GM18951 (cell line): ENCODE measurements around the gene ARHGDIA.

Source experiments
- POLR2A ChIP-seq: IDR thresholded peaks from 4 replicates; pipeline ENCODE4 v1.6.1; 2011; ENCODE audit warnings: mild to moderate bottlenecking; ENCODE audit not compliant: insufficient read length, insufficient read depth; ENCODE audit errors: extremely low read depth
- in situ Hi-C: fragments of 300-500 bp; cut with MboI; formaldehyde crosslinking; loops from one replicate; pipeline ENCODE4 v1.12.0; 2022; ENCODE audit warnings: low sequenced_read_pairs, mixed read lengths, inconsistent platforms; ENCODE audit not compliant: unreplicated experiment

ARHGDIA gene

DNA sequence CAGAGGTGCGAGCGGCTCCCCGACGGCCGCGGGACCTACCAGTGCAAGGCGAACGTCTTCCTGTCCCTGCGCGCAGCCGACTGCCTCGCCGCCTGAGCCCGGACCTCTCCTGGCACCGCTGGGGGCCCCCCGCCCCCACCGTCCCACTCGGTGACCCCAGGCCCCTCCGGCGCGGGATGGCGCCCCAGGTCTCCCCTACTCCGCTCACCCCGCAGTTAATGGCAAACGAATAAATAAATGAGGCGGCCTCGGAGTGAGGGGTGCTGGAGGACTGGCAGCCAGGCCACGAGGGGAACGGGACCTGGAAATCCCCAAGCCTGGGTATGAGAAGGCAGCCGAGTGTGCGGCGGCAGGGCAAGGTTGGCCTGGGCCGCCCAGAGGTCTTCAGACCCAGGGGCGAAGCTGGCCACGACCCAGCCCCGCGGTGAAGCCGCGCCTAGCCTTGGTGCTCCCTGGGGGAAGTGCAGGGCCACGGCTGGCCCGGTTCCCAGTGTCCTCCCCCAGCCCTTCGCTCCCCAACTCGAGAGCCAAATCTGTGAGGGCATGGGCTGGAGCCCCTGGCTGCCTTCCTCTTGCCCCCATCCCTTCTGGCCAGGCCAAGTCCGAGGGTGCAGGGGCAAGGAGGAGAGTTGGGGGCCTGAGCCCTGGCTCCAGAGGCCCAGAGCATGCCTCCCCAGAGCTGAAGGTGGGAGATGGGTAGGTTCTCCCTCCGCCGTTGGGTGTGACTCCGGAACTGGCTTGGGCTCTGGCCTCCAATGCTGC lies 31.7 kb upstream of the ARHGDIA start:
- no peak for TF ChIP-seq POLR2A
- in situ Hi-C loops: no loop called here

DNA sequence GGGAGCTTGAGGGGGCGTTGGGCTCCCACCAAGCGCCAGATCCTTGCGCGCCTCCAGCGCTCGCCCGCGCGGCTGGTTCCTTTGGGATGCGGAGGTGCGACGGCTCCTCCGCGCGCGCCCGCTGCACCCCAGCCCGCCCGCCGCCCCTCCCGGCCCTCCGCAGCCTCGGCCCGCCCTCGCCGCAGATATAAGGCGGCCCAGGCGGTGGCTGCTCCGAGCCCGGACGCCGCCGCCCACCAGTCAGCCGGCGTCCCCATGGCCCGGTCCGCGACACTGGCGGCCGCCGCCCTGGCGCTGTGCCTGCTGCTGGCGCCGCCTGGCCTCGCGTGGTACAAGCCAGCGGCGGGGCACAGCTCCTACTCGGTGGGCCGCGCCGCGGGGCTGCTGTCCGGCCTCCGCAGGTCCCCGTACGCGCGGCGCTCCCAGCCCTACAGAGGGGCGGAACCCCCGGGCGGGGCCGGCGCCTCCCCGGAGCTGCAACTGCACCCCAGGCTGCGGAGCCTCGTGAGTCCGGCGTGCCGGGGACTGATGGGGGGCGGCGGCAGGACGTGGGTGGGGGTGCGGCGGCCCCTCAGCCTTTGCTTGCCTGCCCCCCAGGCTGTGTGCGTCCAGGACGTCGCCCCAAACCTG lies 31.0 kb upstream of the ARHGDIA start, which contains the start of gene NPB:
Gene NPB (plus strand): TSS at position 216 of the 630 bp plus-strand sequence. CDS start 40 bp downstream, at position 256.
- in situ Hi-C loops: no loop called here
- TF ChIP-seq POLR2A: no peak

DNA sequence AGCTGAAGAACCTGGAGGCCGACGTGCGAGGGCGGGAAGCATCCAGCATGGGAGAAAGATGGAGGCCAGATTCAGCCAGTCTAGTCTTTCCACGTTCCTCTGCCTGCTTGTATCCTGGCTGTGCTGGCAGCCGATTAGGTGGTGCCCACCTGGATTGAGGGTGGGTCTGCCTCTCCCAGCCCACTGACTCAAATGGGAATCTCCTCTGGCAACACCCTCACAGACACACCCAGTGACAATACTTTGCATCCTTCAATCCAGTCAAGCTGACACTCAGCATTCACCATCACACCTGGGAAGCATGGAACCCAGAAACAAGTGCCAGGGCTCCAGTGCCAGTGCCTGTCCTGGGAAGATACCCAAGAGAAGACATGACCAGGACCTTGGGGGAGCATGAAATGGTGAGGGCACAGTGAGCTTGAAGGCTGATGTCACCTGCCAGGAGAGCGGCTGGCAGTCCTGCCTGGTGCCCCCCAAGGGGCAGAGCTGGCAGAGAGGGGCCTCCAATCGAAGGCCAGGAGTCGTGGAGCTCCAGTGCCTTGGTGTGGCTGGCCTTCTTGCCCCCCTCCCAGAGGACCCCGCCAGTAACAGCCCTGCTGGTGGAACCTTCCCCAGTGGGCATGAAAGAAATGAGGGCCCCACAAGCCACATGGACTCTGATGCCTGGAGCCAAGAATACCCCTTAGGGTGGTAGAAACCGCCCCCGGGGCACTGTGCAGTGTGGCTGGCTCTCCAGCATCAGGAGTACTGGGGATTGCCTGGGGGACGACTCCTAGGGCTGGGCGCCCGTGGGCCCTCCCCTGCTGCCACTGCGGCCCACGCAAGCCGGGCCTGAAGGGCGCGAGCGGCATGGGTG lies 30.3 kb upstream of the ARHGDIA start:
- in situ Hi-C loops: no loop called here
- no peak for TF ChIP-seq POLR2A

DNA sequence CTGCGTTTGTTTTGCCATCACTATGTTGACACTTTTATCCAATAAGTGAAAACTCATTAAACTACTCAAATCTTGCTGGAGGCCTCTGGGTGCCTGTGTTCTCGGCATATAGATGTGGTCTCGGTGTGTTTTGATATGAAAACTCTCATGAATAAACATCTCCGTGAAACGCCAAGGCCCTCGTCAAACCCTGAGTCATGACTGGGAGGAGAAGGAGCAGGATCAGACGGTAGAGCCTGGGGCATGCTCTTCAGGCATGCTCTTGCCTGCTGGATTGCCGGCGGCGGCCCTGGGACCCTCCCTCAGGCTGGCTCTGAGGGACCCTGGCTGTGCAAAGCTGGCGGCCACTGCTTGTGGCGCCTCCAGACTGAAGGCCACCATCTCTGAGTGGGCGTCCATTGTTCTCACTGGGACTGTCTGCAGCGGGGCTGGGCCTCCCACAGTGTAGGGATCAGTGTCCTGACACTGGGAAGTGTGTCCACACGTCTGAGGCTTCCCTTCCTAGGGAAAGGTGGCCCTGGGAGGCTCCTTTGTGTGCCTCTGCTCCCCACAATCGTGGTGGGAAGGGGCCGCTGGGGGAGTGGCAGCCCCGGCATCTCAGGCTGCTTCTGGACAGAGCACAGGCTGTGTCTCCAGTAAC lies 29.2 kb upstream of the ARHGDIA start:
- TF ChIP-seq POLR2A: no peak
- in situ Hi-C loops: no loop called here

DNA sequence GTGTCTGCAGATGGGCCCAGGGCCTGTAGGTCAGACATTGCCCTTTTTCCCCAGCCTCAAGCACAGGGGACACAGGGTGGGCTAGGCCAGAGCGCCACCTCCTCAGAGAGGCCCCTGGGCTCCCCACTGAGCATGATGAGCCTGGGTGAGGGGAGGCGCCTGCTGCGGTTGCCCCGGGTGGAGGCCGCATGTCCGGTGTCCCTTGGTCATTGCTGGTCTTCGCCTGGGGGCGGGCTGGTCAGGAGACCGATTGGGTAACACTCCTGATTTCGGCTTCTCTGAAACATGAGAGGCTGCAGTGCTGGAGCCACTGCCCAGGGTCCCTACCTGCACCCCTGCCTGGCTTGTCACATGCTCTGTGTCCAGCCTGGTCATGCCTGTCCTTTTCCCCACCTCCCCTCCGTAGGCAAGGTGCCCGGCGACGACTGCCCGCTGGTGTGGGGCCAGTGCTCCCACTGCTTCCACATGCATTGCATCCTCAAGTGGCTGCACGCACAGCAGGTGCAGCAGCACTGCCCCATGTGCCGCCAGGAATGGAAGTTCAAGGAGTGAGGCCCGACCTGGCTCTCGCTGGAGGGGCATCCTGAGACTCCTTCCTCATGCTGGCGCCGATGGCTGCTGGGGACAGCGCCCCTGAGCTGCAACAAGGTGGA lies 28.5 kb upstream of the ARHGDIA start:
- in situ Hi-C loops: no loop called here
- no peak for TF ChIP-seq POLR2A

DNA sequence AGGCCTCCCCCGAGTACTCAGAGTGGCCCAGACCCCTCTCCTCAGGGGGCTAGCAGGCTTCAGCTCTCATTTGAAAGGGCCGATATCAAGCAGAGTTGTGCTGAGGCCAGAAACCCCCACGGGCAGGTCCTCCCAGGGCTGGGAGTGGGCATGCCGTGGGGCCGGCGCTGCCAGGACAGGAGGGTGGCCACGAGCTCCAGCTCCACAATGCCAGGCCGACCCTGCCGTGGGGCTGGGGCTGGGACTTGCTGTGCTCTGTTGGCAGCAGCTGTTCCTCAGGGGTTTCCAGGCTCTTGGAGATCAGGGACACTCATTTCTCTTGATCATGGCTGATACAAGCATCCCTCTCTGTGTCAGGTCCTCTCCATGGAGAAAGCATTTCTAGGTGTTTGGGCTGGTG lies 27.7 kb upstream of the ARHGDIA start:
- in situ Hi-C loops: no loop called here

DNA sequence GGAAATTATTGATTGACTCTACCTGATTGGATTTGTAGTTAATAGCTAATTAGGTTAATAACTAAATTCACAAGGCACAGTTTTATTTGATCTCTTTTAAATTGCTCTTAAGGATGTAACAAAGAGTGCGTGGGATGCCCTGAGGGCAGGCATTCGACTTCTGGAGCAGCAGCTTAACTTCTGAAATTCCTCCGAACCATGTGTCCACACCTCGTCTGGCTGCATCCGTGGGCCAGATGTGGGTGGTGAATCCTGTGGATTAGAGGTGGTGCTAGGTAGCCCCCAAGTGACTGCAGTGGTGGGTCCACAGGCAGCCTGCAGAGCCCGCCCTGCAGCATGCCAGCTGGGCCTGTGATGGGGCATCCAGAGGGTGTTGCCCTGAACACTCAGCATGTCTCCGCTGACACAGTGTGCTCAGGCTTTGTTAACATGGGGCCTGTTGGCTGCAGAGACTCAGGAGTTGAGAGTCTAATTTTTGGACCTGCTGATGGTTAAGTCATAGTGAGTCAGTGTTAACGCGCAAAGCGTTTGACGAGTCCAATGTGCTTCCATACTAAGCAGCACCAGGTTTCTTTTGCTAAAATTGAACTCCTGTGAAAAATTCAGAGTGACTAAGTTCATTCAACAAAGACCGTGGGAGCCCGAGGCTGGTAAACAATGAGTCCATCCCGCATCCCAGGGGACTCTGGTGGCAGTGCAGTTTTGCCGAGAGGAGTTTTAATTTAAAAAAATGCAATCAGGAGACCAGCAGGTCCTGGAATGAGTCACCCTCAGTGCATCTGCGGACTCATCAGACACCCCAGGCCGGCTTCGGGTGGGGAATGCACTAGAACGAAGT lies 27.1 kb upstream of the ARHGDIA start:
- TF ChIP-seq POLR2A: no peak
- in situ Hi-C loops: no loop called here

More for the DNA sequence above, 27.7 kb upstream of the ARHGDIA start:
- no peak for TF ChIP-seq POLR2A

DNA sequence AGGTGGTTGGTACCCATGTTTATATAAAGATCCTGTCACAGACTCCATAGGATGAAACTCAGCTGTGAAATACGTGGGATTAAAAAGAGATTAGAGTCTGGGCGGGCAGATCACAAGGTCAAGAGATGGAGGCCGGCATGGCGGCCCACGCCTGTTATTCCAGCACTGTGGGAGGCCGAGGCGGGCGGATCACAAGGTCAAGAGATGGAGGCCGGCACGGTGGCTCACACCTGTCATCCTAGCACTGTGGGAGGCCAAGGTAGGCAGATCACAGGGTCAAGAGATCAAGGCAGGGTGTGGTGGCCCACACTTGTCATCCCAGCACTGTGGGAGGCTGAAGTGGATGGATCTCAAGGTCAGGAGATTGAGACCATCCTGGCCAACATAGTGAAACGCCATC lies 24.3 kb upstream of the ARHGDIA start:
- in situ Hi-C loops: no loop called here
- no peak for TF ChIP-seq POLR2A

DNA sequence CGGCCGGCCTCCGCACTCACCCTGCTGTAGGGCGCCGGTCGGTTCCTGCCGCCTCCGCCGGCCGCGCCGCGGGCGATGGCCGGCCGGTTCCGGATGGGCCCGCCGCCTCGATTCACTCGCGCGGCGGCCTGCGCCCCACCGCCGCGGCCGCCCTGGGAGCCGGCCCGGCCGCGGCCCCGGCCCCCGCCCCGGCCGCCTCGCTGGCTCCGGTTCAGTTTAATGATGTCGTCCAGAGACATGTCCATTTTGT lies 20.1 kb upstream of the ARHGDIA start:
- in situ Hi-C loops: no loop called here
- TF ChIP-seq POLR2A: no peak

DNA sequence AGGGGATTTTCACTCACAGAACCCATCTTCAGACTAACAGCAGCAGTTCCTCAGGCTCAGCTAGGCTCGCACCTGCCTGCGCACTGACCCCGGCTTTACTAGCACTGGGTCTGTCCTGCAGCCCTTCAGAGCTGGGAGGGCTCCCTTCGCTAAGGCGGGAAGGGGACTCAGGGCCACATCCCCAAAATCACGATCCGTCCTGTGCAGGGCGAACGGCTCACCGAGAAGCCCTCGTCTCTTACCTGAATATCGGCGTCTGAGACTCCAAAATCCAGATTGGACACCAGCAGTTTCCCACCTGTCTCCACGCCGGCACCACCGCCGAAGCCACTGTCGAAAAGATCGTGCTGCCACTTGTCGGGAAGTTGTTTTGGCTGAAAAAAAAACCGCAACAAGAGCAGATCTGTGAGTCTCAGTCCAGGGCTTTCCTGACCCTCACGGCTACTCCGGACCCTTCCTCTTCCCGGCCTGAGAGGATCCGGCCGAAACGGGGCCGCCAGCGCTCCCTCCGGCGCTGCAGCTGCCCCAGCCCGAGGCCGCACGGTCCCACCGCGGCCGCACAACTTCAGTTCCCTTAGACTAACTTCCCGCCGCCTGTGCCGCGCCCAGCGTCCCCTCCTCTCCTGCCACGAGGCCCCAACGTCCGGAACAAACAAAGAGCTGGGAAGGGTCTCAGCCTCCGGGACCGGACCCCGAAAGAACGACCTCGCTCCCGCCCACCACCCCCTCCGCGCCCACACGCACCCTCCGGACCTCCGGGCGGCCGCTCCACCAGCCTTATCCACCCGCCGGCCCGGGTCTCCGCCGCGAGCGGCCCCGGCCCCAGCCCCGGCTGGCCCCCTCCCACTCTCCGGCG lies 19.5 kb upstream of the ARHGDIA start:
- in situ Hi-C loops: no loop called here
- no peak for TF ChIP-seq POLR2A

DNA sequence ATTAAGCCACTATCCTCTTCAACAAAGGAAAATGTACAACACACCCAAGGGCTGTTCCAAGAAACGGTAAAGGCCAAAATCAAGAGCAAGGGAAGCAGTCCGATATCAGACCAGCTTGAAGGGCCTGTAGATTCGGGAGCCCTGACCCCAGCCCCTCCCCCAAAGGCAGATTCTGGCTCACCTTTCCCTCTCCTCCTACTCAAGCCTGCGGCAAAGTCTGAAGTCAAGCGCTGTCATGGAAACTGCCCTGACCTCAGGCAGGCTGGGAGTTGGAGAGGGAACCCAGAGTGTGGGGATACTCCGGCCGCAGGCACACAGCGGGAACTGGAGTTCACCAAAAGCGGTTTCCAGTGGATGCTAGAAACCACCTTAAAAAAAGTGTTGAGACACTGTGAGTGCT lies 18.5 kb upstream of the ARHGDIA start:
- in situ Hi-C loops: no loop called here
- TF ChIP-seq POLR2A: no peak
